ENCODE data around the gene CNTFR. TPM values are rescaled to one million over a fixed set of nuclear protein-coding genes. Genes with fewer than 3 reads are reported as not detected.

The CNTFR gene
- total RNA-seq, 2 experiments from 2014 or later = not detected

DNA sequence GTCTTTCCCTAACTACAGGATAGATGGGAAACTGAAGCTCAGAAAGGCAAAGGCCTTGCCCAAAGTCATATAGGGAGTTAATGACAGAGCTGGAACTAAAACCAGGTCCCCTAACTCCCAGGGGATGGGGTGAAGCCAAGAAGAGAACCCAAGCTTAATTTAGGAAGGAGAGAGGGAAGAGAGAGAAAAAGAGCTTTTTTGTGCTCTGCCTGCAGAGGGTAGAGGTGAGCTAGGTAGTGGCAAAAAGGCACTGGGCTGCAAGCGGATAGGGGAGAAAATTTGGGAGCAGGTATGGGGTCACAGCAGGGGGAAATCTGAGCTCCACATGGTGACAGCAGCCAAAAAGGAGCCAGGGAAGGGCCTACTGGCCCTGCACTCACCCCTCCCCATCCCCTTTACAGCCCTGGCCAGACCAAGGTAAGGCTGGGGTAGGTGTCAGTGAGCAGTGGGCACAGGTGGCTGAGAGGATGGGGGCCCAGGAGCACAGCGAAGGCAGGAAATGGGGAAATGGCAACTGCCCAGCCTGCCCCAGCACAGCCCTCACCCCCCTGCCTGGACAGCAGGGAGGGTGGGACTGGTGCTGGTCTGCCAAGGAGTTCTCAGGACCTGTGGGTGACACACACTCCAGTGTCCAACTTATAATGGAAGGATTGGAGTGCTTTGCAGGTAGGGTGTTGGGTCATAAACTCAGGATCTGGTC lies 70.1 kb downstream of the CNTFR start:
- no peak for TF ChIP-seq EZH2phosphoT487 (IDR thresholded peaks at IDR 0.05; ENCODE audit: borderline replicate concordance, low read depth, low read length)
- TF ChIP-seq, protein P1, sequence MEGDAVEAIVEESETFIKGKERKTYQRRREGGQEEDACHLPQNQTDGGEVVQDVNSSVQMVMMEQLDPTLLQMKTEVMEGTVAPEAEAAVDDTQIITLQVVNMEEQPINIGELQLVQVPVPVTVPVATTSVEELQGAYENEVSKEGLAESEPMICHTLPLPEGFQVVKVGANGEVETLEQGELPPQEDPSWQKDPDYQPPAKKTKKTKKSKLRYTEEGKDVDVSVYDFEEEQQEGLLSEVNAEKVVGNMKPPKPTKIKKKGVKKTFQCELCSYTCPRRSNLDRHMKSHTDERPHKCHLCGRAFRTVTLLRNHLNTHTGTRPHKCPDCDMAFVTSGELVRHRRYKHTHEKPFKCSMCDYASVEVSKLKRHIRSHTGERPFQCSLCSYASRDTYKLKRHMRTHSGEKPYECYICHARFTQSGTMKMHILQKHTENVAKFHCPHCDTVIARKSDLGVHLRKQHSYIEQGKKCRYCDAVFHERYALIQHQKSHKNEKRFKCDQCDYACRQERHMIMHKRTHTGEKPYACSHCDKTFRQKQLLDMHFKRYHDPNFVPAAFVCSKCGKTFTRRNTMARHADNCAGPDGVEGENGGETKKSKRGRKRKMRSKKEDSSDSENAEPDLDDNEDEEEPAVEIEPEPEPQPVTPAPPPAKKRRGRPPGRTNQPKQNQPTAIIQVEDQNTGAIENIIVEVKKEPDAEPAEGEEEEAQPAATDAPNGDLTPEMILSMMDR (conservative IDR thresholded peaks at IDR 0.05; ENCODE audit: low read length) = peak; percentile 43; the same call in 1 of the 2 replicates
- intact Hi-C loops (cut with micrococcal nuclease; ENCODE audit: unreplicated experiment) = no loop called here
- ChIA-PET CTCF (ENCODE audit: unreplicated experiment) (interaction anchor here (0.9 kb wide), 1 partner anchor 13 kb away, joined by 3 read pairs; no protein-coding TSS in a partner anchor), POLR2A (no interaction called here)
- no peak for DNase-seq (ENCODE audit: low spot score)
- Histone ChIP-seq H3K9me2 (ENCODE audit: insufficient read depth, low read length) (no peaks in the 10 kb centered on the region), H3K4me3 (ENCODE audit: low read depth, low read length, poor library complexity, severe bottlenecking) (no peak overlapping the region), H3K4me2 (ENCODE audit: low read length) (no peak overlapping the region), H2AFZ (ENCODE audit: low read length) (no peak overlapping the region), H3K4me1 (ENCODE audit: insufficient read depth, low read length, poor library complexity, severe bottlenecking) (peaks cover 12% of the 10 kb centered on the region), H3K27ac (ENCODE audit: low read depth, low read length, poor library complexity, severe bottlenecking) (no peak overlapping the region), H3K36me3 (ENCODE audit: insufficient read depth, low read length) (no peaks in the 10 kb centered on the region), H4K20me1 (ENCODE audit: insufficient read depth, low read length) (no peaks in the 10 kb centered on the region), H3K79me2 (ENCODE audit: insufficient read depth, low read depth, low read length) (no peaks in the 10 kb centered on the region), H3K9me3 (ENCODE audit: low read length) (no peaks in the 10 kb centered on the region)
- no TSS peak for BruUV-seq (replicated peaks)

DNA sequence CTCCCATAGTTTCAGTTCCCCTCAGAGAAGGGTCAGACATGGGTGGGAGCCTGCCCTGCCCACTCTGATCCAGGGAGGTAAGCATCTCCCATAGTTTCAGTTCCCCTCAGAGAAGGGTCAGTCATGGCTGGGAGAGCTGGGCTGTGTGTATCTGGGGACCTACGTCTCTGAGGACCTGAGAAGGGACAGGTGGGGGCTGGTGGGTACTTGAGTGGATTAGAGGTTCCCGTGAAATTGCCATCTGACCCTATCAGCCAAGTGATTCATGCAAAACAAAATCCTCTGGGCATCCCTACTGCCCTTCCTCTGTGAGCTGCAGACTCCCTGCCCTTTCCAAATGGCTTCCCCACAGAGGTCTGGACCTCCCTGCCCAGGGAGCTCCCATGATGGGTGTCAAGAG lies 70.6 kb downstream of the CNTFR start:
- DNase-seq (ENCODE audit: low spot score) = no peak
- intact Hi-C loops (cut with micrococcal nuclease; ENCODE audit: unreplicated experiment) = no loop called here
- peaks cover 12% of the 10 kb centered on the region for H3K4me1 ChIP-seq (ENCODE audit: insufficient read depth, low read length, poor library complexity, severe bottlenecking)
- H3K4me2 ChIP-seq (ENCODE audit: low read length) = no peak overlapping the region
- no peak overlapping the region for H2AFZ ChIP-seq (ENCODE audit: low read length)
- H3K9me3 ChIP-seq (ENCODE audit: low read length) = no peaks in the 10 kb centered on the region
- no peaks in the 10 kb centered on the region for H4K20me1 ChIP-seq (ENCODE audit: insufficient read depth, low read length)
- CTCF ChIA-PET (ENCODE audit: unreplicated experiment) = interaction anchor here (0.9 kb wide), 1 partner anchor 13 kb away, joined by 3 read pairs; no protein-coding TSS in a partner anchor
- no peak overlapping the region for H3K4me3 ChIP-seq (ENCODE audit: low read depth, low read length, poor library complexity, severe bottlenecking)
- POLR2A ChIA-PET = no interaction called here
- TF ChIP-seq EZH2phosphoT487 (IDR thresholded peaks at IDR 0.05; ENCODE audit: borderline replicate concordance, low read depth, low read length) = no peak
- TF ChIP-seq, protein P1 (conservative IDR thresholded peaks at IDR 0.05; ENCODE audit: low read length) = no peak
- no peaks in the 10 kb centered on the region for H3K36me3 ChIP-seq (ENCODE audit: insufficient read depth, low read length)
- no peaks in the 10 kb centered on the region for H3K9me2 ChIP-seq (ENCODE audit: insufficient read depth, low read length)
- no peaks in the 10 kb centered on the region for H3K79me2 ChIP-seq (ENCODE audit: insufficient read depth, low read depth, low read length)
- H3K27ac ChIP-seq (ENCODE audit: low read depth, low read length, poor library complexity, severe bottlenecking) = no peak overlapping the region
- no TSS peak for BruUV-seq (replicated peaks)

DNA sequence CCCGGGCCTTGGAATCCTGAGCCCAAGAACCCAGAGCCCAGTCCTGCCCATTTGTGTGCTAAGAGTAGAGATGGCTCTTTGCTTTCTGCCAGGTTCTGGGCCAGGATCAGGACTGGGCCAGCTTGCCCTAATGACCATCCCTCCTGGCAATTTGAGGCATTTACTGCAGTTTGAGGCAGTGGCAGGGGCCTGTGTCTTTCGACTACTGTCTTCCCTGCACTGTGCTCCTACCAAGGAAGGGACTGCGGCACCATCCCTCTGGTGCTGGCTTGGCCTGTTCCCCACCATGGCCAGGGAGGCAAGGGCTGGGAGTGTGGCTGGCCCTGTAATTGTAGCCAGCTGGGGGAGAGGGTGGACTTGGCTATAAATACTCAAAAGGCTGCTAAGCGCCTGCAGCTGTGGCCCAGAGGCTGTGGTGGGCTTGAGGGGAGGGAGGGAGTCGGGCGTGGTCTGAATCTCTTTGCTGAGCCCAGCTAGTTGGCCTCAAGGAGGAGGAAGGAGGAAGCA lies 71.4 kb downstream of the CNTFR start:
- Histone ChIP-seq H4K20me1 (ENCODE audit: insufficient read depth, low read length) (no peaks in the 10 kb centered on the region), H3K4me3 (ENCODE audit: low read depth, low read length, poor library complexity, severe bottlenecking) (no peak overlapping the region), H3K79me2 (ENCODE audit: insufficient read depth, low read depth, low read length) (no peaks in the 10 kb centered on the region), H3K27ac (ENCODE audit: low read depth, low read length, poor library complexity, severe bottlenecking) (no peak overlapping the region), H3K4me1 (ENCODE audit: insufficient read depth, low read length, poor library complexity, severe bottlenecking) (peaks cover 12% of the 10 kb centered on the region), H3K36me3 (ENCODE audit: insufficient read depth, low read length) (no peaks in the 10 kb centered on the region), H3K9me3 (ENCODE audit: low read length) (no peaks in the 10 kb centered on the region), H3K9me2 (ENCODE audit: insufficient read depth, low read length) (no peaks in the 10 kb centered on the region), H3K4me2 (ENCODE audit: low read length) (no peak overlapping the region), H2AFZ (ENCODE audit: low read length) (no peak overlapping the region)
- DNase-seq (ENCODE audit: low spot score) = no peak
- BruUV-seq (replicated peaks) = no TSS peak
- POLR2A ChIA-PET = no interaction called here
- intact Hi-C loops (cut with micrococcal nuclease; ENCODE audit: unreplicated experiment) = no loop called here
- CTCF ChIA-PET (ENCODE audit: unreplicated experiment) = no interaction called here
- TF ChIP-seq, protein P1 (conservative IDR thresholded peaks at IDR 0.05; ENCODE audit: low read length) = no peak
- no peak for TF ChIP-seq EZH2phosphoT487 (IDR thresholded peaks at IDR 0.05; ENCODE audit: borderline replicate concordance, low read depth, low read length)

Measured in OCI-LY7 (cell line).